Activated effector memory CD4-positive, alpha-beta T cell treated with anti-CD3 and anti-CD28 coated beads, Interleukin-2, amount 50 U/mL, for 16 hours (primary cell): ENCODE data around the gene R3HDM1.
"Not testable (repeated sequence)": the region's sequence is repeated elsewhere in the genome, so short reads cannot be mapped to it uniquely, and the experiment has no call there.

ENCODE experiments used
- DNase-seq: peaks from one replicate; pipeline ENCODE4 v3.0.0-alpha.2; 2020

The R3HDM1 gene

DNA sequence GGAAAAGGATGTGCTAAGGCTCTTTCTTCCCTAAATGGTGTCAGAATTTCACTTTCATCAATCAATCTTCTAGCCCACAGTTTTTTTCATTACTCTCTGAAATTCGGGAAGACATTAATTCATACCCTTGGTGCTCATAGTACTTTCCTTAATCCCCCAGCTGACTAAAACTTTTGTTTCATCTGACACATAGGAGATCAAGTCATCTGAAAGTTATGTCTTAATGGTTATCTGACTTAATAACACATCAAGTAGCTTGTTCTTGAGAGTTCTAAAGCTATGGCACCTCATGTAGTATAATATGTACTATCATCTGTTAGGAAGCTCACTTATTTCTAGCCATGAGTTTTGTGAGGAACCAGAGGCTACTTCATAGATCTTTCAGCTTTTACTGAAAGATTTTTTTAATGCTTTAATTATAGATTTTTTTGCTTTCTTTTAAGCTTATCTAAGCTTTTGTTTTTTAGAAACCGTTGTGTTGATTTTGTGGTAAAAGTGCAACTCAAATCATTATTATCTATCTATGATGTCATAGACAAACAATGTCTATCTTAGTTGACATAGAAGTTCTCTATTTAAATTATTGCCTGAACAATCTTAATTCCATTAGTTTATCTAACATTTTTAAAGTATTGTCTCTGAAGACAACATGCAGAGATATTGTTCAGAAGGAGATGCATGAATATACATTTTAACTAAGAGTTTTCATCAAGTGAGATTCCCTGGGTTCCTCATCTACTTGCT is 116.7 kb downstream of the R3HDM1 start:
- DNase-seq: no peak

DNA sequence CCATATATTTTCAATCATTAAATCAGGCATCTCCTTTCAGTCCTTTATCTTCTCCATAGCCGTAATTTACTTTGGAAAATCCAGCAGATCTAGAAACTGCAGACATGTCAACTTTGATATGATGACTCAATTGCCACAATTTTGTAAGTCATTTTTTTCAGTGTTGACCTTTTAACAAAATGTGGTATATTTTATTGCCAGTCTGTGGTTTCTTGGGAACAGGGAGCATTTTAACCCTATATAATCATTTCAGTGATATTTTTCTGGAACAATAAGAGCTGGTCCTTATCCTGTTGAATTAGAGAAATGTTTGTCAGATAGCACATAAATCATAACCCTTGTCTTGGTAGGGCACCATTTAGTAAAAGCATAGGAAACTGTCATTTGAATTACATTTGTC is 119.4 kb downstream of the R3HDM1 start:
- no peak for DNase-seq

DNA sequence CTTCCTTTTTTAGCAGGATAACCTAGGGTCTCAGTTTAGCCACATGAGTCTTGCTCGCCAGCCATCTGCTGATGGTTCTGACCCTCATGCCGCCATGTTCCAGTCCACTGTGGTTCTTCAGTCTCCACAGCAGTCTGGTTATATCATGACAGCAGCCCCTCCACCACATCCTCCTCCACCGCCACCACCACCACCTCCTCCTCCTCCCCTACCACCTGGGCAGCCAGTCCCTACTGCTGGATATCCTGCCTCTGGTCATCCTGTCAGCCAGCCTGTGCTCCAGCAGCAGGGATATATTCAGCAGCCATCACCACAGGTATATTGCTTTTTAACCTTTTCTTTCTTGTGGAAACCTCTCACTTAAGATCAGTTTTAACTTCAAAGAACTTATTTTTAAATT is 120.4 kb downstream of the R3HDM1 start:
- DNase-seq: no peak

DNA sequence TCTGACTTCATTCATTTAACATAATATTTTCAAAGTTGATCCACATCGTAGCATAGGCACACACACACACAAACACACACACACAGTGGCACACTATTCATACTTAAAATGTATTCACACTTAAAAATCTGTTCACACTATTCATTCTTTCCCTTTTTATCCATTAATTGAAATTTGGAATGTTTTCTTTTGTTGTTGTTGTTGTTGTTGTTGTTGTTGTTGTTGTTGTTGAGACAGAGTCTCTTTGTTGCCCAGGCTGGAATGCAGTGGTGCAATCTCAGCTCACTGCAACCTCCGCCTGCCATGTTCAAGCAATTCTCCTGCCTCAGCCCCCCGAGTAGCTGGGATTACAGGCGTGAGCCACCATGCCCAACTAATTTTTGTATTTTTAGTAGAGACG is 123.0 kb downstream of the R3HDM1 start:
- DNase-seq: not testable (repeated sequence)

DNA sequence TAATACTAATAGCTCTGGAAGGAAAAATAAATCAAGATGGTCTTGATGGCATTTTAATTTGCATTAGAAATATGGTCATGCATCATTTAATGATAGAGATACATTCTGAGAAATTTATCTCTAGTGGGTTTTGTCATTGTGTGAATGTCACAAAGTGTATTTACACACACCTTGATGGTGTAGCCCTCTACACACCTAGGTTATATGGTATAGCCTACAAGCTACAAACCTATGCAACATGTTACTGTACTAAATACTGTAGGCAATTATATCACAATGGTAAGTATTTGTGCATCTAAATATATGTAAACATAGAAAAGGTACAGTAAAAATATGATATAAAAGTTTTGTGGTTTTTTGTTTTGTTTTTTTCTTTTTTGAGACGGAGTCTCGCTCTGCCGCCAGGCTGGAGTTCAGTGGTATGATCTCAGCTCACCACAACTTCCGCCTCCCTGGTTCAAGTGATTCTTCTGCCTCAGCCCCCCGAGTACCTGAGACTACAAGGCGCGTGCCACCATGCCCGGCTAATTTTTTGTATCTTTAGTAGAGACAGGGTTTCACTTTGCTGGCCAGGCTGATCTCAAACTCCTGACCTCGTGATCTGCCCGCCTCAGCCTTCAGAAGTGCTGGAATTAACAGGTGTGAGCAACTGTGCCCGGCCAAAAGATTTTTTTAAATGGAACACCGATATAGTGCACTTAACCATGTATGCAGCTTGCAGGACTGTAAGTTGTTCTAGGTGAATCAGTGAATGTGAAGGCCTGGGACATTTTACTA is 126.7 kb downstream of the R3HDM1 start:
- peak; percentile 75 for DNase-seq

DNA sequence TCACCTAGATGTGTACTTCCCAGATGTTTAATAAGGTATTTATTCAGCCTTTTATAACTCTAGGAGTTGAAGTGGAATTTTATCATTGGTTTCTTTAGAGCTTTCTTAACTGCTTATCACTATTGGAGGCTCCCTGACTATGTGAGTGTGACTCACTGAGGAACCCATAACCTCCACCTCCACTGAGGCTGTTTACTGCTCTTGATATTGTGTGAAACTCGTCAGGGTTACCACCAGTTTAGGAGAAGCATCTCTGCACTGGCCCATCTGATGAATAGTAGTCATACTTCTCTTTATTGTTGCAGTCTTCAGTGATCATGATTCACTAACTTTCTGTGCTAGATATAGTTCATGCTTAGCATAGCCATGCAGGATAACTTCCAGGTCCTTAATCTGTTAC is 130.8 kb downstream of the R3HDM1 start:
- DNase-seq: no peak

DNA sequence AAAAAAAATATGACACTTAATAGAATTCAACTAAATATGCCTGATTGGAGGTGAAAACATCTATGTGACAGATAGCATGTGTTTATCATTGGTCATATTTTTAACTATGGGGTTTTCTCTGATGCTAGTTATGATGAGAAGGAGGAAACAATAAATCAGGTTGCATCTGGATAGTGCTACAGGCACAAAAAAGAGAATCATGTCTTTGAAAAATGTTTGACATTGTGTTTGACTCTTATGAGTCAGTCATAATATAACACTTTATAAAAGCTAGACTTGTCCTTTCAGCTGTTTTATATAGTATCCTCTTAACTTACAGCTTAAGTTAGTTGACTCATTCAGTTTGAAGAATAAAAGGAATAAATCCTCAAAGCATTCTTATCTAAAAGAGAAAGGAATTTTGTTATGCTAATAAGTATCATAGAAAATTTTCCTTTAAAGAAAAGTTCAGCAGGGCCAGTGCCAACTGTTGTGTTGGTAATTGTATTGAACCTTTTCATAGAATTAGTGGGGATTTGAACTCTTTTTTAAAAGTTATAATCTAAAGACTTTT is 131.9 kb downstream of the R3HDM1 start:
- DNase-seq: no peak

DNA sequence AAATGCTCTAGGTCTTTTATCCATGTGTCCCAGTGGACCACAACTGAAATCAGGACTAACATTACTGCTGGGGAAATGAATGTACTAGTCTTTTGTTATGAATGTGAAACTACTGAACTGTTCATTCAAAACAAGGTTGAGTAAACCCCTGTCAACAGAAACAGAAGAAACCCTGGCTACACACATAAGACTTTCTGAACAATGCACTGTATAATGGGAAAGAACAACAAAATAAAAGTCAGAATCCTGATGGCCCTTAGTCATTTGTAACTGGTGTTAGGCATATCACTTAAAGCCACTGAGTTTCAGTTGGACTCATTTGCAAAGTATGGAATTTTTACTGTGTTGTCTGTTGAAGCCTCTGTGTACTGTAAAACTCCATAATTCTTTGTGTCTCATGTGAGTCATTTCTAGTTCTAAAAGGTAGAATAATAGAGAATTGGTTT is 133.4 kb downstream of the R3HDM1 start:
- no peak for DNase-seq

DNA sequence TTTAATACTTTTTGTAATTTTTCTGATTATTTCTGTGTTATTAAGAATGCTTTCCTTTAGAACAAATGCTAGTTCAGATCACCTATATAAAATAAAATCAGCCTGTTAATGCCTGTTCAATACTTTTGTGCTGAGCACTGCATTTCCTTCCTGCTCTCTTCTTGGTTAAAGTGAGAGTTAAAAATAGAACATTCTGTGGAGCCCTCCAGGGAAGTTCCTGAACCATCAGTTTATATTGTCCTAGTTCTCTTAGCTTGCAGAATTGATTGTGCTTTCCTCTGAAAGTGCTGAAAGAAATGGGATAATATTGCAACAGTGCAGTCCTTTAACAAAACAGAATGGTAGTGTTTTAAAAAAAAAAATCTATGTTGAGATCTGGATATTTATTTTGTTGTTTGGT is 135.8 kb downstream of the R3HDM1 start:
- DNase-seq: no peak

DNA sequence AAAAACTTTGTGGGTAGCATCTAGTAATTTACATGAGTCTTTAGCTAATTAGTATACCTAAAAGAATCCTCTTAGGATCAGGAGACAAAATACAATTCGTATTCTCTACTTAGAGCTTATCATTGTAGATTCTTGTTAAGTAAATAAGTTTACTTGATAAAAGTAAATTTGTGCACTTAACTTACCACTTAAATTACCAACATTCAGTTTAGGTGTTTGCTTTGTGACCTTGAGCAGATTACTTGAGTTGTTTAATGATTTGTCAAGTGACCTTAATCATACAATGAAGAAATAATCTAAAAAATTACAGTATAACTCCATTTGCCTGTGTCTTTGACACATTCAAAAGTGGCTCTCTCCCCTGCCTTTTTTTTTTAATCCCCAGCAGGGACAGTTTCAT is 143.2 kb downstream of the R3HDM1 start:
- no peak for DNase-seq

DNA sequence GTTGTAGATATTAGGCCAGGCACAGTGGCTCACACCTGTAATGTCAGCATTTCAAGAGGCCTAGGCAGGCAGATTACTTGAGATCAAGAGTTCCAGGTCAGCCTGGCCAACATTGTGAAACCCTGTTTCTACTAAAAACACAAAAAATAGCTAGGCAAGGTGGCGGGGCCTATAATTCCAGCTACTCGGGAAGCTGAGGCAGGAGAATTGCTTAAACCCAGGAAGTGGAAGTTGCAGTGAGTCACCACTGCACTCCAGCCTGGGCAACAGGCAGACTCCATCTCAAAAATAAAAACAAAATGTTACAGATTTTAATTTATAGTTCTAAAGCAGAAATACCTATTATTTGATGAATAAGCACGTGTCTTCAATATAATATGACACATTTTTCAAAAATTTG is 144.7 kb downstream of the R3HDM1 start:
- DNase-seq: no peak

DNA sequence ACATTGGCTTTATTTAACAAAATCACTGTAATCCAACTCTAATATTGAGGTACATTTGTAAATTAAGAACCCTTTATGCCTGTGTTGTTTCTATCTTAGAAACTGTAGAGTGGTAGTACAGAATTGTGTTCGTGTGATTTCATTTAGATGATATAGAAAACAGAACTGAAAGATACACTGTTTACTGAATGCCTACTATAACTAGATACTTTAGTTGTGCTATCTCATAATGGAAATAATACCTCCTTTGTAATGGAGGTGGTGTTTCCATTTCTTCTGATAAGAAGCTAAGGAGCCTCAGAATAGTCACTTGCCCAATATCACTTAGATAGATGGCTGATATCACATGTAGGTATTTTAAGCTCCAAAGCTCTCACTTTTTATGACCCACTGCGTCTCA is 147.8 kb downstream of the R3HDM1 start:
- DNase-seq: no peak

DNA sequence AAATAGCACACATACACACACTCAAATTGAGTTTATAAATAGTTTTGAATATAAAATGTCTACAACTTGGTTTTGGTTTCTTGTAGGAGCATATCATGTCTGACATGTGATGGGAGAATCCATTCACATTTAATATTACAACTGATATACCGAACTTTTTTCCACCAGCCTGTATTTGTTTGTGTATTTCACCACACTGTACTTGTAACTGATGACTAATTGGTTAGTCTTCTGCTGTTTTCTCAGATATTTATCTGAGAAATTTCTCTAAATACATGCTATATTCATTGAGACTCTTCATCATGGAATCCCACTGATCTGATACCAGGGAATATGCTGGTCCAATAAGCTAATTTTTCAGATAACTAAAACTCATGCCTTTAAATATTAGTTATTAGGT is 154.1 kb downstream of the R3HDM1 start:
- DNase-seq: no peak

DNA sequence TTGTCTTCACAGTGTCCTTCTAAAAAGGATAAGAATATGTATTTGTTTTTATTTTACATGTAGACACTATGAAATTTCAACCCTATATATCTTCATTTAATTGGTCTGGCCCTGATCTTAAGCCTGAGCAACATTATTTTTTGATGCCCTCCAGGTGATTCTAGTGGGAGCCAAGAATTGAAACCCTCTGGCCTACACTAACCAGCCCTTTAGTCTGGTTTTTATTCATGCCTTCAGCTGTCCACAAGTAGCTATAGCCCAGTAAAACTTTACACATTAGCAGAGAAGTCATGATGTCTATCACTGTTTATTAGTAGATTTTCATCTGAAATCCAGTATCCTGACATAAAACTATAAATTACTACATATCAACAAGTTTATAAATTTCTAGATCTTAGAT is 157.7 kb downstream of the R3HDM1 start:
- DNase-seq: no peak

DNA sequence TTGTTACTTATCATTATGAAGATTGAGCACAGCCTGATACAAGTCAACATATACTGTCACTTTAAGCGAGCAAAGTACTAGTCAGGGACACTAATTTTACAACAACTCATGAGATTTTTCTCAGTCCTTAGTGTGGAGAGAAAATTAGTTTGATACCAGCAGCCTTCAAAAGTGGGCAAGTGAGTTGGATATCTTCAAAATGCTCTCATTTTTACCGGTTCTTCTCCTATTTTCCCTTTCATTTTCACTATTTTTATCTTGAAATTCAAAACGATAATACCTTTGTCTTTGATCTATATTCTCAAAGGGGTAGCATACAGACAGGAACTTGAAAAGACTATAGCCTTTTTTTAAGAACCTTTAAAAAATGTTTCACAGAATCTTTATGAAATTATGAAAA is 158.4 kb downstream of the R3HDM1 start:
- DNase-seq: no peak

DNA sequence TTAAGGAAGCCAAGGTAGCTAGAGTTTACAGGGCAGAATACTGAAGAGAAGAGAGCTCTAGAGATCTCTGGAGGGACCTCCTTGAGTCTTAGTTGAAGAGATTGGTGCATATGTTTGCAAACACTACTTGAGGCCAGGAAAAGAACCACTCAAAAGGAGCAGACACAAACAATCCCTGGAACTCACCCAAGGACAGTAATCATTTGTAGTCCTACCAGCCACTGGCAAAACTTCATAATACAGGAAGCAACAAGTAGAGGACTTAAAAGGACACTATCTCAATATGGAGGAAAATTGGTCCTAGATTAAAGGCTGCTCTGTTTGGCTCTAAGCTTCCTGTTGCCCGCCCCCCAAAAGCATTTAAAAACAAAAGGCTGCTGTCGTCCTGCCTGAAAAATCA is 163.4 kb downstream of the R3HDM1 start:
- DNase-seq: no peak

DNA sequence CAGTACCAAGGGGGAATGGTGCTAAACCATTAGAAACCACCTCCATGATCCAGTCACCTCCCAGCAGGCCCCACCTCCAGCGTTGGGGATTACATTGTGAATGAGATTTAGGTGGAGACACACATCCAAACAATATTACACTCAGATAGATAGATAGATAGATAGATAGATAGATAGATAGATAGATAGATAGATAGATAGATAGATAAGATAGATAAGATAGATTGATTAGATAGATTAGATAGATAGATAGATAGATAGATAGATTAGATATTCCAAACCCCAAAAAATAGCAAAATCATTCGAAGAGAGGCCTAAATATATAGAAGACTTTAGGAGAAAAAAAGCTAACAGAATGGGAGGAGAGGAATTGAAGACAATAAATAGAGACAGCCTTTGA is 167.6 kb downstream of the R3HDM1 start:
- DNase-seq: no peak

DNA sequence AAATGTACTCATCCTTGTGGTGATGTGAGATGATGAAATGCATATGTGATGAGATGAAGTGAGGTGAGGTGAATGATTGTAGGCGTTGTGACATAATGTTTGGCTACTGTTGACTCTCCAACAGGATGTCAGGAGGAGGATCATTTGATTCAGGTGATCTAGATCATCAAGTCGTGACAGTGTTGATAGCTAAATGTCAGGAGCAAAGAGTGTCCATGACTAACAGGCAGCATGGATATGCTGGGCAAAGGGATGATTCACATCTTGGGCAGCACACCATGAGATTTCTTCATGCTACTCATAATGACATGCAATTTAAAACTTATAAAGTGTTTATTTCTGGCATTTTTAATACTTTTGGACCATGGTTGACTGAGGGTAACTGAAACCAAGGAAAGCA is 170.2 kb downstream of the R3HDM1 start:
- DNase-seq: no peak

DNA sequence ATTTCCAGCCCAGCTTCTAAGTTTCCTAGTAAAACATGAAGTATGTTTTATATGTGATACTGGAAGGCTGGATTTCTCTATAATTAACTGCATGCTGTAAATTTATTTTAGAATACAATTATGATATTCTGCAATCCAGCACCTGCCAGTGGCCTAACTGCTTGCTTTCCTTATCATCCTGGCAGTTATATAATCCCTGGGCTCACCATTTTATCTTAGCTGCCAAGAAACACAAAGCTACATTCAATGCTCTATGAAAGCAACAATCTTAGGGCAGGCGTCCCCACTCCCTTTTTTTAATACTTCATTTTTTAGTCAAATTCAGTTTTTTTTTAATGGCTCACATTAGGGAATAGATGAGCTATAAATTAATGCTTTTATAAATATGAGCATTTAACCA is 172.0 kb downstream of the R3HDM1 start:
- no peak for DNase-seq

DNA sequence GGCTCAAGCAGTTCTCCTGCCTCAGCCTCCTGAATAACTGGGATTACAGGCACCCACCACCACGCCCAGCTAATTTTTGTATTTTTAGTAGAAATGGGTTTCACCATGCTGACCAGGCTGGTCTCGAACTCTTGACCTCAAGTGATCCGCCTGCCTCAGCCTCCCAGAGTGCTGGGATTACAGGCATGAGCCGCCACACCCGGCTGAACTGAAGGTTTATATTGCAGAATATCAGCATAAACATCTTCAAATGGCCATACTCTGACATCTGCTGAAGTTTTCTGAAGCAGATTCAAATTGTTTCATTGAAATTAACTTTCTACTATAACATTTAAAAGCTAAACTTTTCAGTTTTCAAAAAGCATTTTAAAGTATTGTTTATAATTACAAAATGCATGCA is 172.8 kb downstream of the R3HDM1 start:
- DNase-seq: not testable (repeated sequence)

DNA sequence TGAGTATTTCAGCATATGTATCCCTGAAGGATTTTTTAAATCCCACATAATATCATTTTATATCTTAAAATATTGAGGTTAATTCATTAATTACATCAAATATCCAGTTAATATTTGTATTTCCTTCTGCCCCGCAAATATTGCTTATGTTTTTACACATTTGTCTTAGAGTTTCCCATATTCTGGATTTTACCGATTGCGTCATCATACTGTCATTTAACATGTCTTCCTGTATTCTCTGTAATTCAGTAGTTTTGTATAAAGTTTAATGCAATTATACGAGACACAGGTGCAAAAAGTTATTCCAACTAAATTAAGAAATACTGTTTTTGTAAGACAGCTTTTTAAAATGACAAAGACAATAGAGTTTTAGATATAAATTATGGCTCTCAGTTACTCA is 176.9 kb downstream of the R3HDM1 start:
- no peak for DNase-seq

DNA sequence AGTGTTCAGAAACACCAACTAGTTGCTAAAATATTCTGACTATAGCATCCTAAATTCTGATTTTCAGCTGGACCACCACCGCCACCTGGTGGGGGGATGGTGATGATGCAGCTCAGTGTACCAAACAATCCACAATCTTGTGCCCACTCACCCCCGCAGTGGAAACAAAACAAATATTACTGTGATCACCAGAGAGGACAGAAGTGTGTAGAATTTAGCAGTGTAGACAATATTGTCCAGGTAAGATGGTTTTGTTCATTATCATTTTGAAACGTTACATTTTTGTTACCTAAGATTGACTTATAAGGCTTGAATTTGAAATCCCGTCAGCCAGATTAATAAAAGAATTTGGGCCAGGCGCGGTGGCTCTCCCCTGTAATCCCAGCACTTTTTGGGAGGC is 178.7 kb downstream of the R3HDM1 start:
- DNase-seq: peak; percentile 89

DNA sequence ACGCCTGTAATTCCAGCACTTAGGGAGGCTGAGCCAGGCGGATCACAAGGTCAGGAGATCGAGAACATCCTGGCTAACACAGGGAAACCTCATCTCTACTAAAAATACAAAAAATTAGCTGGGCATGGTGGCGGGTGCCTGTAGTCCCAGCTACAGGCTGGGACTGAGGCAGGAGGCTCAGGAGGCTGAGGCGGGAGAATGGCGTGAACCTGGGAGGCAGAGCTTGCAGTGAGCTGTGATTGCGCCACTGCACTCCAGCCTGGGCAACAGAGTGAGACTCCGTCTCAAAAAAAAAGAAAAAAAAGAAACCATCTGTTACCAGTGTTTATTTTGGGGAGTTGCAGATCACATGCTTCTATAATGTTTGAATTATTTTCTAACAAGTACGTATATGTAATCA is 183.8 kb downstream of the R3HDM1 start:
- not testable (repeated sequence) for DNase-seq

DNA sequence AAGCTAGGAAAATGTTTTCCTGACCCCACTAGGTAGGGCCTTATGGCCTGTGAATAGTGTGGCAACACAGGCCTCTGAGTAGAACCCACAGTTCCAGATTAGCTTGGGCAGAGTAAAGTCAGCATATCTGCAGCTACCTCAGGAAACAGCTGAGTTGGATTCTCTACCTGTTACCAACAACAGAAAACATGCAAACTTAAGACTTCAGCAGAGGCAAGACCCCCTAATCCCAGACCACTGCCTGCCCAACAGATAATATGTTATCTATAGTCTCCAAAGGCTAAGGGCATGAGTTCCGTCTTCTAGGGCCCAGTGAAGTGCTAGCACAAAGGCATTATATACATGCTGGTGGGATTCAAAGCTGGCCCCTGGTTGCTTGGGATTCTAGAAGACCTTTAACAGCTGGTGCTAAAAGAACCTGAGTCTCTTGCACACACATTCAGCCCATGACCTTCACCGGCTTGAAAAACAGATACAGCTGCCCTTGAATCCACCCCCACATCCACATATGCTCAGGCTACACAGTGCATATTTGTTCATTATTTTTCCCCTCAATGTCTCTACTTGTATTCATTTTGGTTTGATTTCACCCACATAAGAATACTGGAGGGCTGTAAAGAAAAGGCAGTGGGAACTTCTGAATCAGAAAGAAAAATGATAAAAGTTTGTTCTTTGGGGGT is 196.9 kb downstream of the R3HDM1 start:
- no peak for DNase-seq
